DMS114 treated with DMSO at 0.1 percent for 48 hours (cell line): ENCODE measurements around the gene STXBP5L.
"Not testable (repeated sequence)": the region's sequence is repeated elsewhere in the genome, so short reads cannot be mapped to it uniquely, and the experiment has no call there.

Experiments
- DNase-seq: peaks from one replicate; lab custom pipeline; 2025; ENCODE audit not compliant: unreplicated experiment; lab: John Stamatoyannopoulos, UW

The STXBP5L gene

GRCh38 chr3:121414924-121415323 is 506.9 kb downstream of the STXBP5L start:
- DNase-seq: no peak

- no peak for DNase-seq
Measured at GRCh38 chr3:121418182-121418581, 510.2 kb downstream of the STXBP5L start.

DNA sequence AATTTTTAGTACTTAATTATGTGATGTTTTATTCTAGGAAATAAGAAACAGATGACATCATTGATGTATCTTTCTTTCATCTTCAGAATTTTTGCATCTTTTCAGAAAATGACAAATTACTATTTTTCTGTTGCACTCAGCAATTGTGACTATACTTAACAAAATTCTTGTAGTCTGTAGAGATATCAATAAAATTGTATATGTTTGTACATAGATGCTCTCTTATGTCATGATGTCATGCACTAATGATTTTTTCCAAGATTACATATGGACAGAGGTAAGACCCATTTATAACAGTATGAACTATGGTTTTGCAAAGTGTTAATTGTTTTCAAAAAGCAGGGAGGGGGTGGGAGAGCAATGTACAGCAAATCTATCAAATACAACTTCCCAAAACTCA is 516.5 kb downstream of the STXBP5L start:
- no peak for DNase-seq

DNA sequence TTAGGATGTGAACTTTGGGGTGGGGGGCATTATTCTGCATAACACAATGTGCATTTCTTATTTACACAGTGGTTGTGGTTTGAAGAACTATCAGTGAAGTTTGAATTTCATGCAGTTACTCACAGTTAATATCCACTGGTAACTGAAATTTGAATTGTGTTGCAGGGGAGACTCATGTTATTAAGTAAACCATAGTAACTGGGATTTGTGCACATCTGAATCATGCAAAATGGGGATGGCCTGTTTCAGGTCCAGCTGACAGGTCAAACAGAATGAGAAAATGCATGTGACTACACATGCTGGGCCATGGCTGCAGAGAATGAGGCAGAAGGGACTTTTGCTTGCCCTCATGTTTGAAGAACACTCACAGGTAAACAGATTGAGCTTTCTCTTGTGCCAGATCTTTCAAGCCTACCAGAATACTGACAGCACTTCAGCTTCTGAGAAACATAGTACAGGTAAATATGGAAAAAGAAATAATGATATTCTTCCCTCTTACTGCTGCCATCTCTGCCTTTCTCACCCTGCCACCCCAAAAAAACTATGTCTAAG is 522.7 kb downstream of the STXBP5L start:
- DNase-seq: no peak

GRCh38 chr3:121431726-121432517 is 523.9 kb downstream of the STXBP5L start:
- DNase-seq: no peak

DNA sequence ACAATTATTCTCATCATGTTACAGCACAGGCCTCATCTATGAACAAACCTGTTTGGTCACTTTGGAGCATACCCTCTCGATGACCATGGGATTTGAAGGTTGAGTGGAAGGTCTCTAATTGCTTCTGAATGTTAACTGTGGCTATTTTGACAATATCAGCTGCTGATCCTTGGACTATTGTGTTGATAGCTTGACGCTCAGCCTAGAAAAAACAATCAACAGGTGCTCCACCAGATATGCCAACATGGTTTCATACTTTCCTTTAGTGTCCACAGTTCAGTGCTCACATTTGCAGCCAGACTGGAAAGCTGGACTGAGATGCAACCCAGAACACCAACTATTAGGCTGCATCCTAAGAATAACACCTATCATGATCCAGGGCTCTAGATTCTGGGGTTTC is 528.1 kb downstream of the STXBP5L start:
- no peak for DNase-seq

DNA sequence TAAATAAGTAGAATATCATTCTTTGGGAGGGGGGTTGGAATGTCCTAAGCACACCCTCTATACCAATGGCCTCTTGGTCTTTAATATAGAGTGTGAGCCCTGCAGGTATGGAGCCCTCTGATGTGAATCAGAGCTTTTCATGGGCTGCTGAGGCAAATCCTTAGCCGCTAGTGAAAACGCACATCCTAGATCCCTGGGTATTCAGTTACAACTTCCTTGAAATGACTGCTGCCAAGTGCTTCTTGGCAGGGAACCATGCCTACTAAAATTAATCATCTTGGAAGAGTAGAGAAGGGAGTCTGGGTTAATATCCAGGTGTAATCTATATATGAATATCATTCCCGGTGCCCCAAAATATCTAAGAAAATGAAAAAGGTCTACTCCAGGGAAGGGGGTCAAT is 528.6 kb downstream of the STXBP5L start:
- no peak for DNase-seq

DNA sequence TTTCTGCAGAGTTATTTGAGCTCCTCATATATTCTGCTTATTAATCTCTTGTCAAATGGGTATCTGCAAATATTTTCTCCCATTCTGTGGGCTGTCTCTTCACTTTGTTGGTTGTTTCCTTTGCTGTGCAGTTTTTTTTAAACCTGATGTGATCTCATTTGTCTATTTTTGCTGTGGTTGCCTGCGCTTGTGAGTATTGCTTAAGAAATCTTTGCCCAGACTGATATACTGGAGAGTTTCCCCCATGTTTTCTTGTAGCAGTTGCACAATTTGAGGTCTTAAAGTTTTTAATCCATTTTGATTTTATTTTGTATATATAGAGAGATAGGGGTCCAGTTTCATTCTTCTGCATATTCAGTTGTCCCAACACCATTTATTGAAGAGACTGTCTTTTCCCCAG is 535.5 kb downstream of the STXBP5L start:
- no peak for DNase-seq

DNA sequence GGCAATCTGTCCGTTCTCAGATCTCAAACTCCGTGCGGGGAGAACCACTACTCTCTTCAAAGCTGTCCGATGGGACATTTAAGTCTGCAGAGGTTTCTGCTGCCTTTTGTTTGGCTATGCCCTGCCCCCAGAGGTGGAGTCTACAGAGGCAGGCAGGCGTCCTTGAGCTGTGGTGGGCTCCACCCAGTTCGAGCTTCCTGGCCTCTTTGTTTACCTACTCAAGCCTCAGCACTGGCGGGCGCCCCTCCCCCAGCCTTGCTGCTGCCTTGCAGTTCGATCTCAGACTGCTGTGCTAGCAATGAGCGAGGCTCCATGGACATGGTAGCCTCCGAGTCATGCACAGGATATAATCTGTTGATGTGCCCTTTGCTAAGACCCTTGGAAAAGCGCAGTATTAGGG is 543.7 kb downstream of the STXBP5L start:
- not testable (repeated sequence) for DNase-seq

DNA sequence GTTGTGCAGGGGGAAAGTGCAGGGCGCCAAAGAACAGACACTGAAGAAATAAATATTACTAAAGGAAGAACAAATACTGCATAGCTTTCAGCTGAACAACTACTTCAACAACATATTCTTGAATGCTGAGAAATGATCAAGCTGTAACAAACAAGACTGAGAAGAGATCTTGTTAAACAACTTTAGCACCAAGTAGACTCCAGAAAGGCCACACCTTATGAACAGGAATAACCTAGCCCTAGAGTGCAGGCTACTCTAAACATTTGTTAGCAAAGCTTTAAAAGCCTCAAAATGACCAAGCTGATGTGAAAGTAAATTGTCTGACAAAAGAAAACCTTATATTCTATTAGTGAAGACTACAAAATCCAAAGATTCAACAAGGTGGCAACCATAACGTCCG is 554.6 kb downstream of the STXBP5L start:
- DNase-seq: no peak

GRCh38 chr3:121463745-121464144 is 555.7 kb downstream of the STXBP5L start:
- DNase-seq: no peak

- DNase-seq: no peak
Measured at GRCh38 chr3:121467085-121467484, 559.1 kb downstream of the STXBP5L start.

- DNase-seq: no peak
Measured at GRCh38 chr3:121473001-121473400, 565.0 kb downstream of the STXBP5L start.
